Liver (tissue), 3 donors: ENCODE results near the gene KNDC1.

Source experiments
- ATF3 ChIP-seq: IDR thresholded peaks from 2 replicates; pipeline ENCODE4 v1.6.1; 2016; ENCODE audit warnings: antibody characterized with exemption
- GABPA ChIP-seq, 2 donors: IDR thresholded peaks in 1 of 2; conservative IDR thresholded peaks in 1 of 2; 2 replicates each; pipeline ENCODE4 v1.6.1; 2016; ENCODE audit warnings: antibody characterized with exemption in 2 of 2, mild to moderate bottlenecking in 1 of 2, moderate library complexity in 1 of 2
- TF ChIP-seq, protein P1 (sequence below): fragments of 150-350 bp; IDR thresholded peaks from 2 replicates; pipeline ENCODE4 v1.5.1; 2017; ENCODE audit warnings: improper control_type of control experiment, low read depth, low read length; ENCODE audit not compliant: missing input control
- donor health status: healthy.
- donor health status: healthy.

GRCh38 chr10:133259602-133259989 is 99.6 kb downstream of the KNDC1 start:
- TF ChIP-seq GABPA (IDR thresholded peaks at IDR 0.05 in 1 of 2, conservative IDR thresholded peaks at IDR 0.05 in 1 of 2) (no peak), ATF3 (no peak)
- TF ChIP-seq, protein P1, sequence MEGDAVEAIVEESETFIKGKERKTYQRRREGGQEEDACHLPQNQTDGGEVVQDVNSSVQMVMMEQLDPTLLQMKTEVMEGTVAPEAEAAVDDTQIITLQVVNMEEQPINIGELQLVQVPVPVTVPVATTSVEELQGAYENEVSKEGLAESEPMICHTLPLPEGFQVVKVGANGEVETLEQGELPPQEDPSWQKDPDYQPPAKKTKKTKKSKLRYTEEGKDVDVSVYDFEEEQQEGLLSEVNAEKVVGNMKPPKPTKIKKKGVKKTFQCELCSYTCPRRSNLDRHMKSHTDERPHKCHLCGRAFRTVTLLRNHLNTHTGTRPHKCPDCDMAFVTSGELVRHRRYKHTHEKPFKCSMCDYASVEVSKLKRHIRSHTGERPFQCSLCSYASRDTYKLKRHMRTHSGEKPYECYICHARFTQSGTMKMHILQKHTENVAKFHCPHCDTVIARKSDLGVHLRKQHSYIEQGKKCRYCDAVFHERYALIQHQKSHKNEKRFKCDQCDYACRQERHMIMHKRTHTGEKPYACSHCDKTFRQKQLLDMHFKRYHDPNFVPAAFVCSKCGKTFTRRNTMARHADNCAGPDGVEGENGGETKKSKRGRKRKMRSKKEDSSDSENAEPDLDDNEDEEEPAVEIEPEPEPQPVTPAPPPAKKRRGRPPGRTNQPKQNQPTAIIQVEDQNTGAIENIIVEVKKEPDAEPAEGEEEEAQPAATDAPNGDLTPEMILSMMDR = no peak
